Calu3 (cell line): ENCODE results near the gene LENG1. TPM values are rescaled to one million over a fixed set of nuclear protein-coding genes. Genes with fewer than 3 reads are reported as not detected.
"Not testable (repeated sequence)": the region's sequence is repeated elsewhere in the genome, so short reads cannot be mapped to it uniquely, and the experiment has no call there.

Experiments used
- BruUV-seq: library from RNA; stranded (reverse); fragments of 400-500 nt; replicated peaks from 2 replicates; lab custom pipeline; 2021; lab: Mats Ljungman, UMichigan
- CTCF ChIA-PET: fragments of 300-600 bp; sonication (Branson Sonifier 250); formaldehyde crosslinking; loops from one replicate; lab custom pipeline; 2022; ENCODE audit warnings: antibody characterized with exemption; lab: Charles Lee
- DNase-seq: peaks from one replicate; pipeline ENCODE4 v3.0.0; 2022
- H3K27ac Mint-ChIP-seq: one replicate; pipeline ENCODE4 v1.8.0; 2022; ENCODE audit warnings: mixed read lengths; ENCODE audit not compliant: unreplicated experiment
- H3K27me3 Mint-ChIP-seq: one replicate; pipeline ENCODE4 v1.8.0; 2022; ENCODE audit warnings: mixed read lengths; ENCODE audit not compliant: unreplicated experiment
- H3K36me3 Mint-ChIP-seq: one replicate; pipeline ENCODE4 v1.8.0; 2022; ENCODE audit warnings: mild to moderate bottlenecking, moderate library complexity, mixed read lengths; ENCODE audit not compliant: insufficient read depth, unreplicated experiment
- H3K4me1 Mint-ChIP-seq: one replicate; pipeline ENCODE4 v1.8.0; 2022; ENCODE audit warnings: mild to moderate bottlenecking, low read depth, mixed read lengths; ENCODE audit not compliant: unreplicated experiment
- H3K4me3 Mint-ChIP-seq: one replicate; pipeline ENCODE4 v1.8.0; 2022; ENCODE audit warnings: mild to moderate bottlenecking, low read depth, moderate library complexity, mixed read lengths; ENCODE audit not compliant: unreplicated experiment
- H3K9me3 Mint-ChIP-seq: one replicate; pipeline ENCODE4 v1.8.0; 2022; ENCODE audit warnings: low read depth, mixed read lengths; ENCODE audit not compliant: unreplicated experiment
- intact Hi-C: fragments of 100-400 bp; cut with micrococcal nuclease; formaldehyde crosslinking; loops from one replicate; pipeline ENCODE4 v1.10.0; 2022; ENCODE audit not compliant: unreplicated experiment
- total RNA-seq: library from RNA; stranded (reverse); gene quantifications from 2 replicates; pipeline ENCODE4 v1.2.3, GENCODE V29; 2022
- TF ChIP-seq, protein P1 (sequence below): fragments of 200-600 bp; IDR thresholded peaks from one replicate; pipeline ENCODE4 v1.8.0; 2022; ENCODE audit warnings: antibody characterized with exemption; ENCODE audit not compliant: unreplicated experiment

Gene LENG1
- total RNA-seq, 1 experiment from 2014 or later, result 10.7 TPM

DNA sequence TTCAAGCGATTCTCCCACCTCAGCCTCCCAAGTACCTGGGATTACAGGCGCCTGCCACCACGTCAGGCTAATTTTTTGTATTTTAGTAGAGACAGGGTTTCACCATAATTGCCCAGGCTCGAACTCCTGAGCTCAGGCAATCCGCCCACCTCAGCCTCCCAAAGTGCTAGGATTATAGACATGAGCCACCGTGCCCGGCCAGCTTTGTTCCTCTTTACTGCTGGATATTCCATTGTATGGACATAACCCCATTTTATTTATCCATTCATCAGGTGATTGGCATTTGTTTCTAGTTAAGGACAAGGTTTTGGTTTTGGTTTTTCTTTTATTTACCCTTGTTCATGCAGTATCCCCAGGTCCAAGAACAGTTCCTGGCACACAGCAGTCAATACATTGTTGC lies 37.0 kb upstream of the LENG1 start:
- BruUV-seq, result no TSS peak
- no peaks in the 10 kb centered on the region for H3K27me3 Mint-ChIP-seq
- CTCF ChIA-PET, result no interaction called here

DNA sequence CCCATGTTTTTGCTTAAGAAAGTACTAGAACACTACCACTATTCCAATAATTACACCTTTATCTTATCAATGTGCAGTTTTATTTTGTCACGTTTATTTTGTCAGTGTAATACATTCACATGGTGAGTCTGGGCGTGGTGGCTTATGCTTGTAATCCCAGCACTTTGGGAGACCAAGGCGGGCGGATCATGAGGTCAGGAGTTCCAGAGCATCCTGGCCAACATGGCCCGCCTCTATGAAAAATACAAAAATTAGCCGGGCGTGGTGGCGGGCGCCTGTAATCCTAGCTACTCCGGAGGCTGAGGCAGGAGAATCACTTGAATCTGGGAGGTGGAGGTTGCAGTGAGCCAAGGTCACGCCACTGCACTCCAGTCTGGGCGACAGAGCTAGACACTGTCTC lies 34.9 kb upstream of the LENG1 start:
- H3K27ac Mint-ChIP-seq, CTCF ChIA-PET, H3K4me3 Mint-ChIP-seq, intact Hi-C loops, DNase-seq, H3K27me3 Mint-ChIP-seq, BruUV-seq, H3K9me3 Mint-ChIP-seq: not testable (repeated sequence)
- peaks cover 11% of the 10 kb centered on the region for H3K4me1 Mint-ChIP-seq
- peaks cover 72% of the 10 kb centered on the region for H3K36me3 Mint-ChIP-seq

More for the DNA sequence above, 37.0 kb upstream of the LENG1 start:
- Mint-ChIP-seq H3K36me3 (peaks cover 72% of the 10 kb centered on the region), H3K4me3 (no peak overlapping the region), H3K4me1 (peaks cover 11% of the 10 kb centered on the region), H3K9me3 (no peaks in the 10 kb centered on the region), H3K27ac (no peak overlapping the region)
- intact Hi-C loops, result no loop called here
- TF ChIP-seq, protein P1, sequence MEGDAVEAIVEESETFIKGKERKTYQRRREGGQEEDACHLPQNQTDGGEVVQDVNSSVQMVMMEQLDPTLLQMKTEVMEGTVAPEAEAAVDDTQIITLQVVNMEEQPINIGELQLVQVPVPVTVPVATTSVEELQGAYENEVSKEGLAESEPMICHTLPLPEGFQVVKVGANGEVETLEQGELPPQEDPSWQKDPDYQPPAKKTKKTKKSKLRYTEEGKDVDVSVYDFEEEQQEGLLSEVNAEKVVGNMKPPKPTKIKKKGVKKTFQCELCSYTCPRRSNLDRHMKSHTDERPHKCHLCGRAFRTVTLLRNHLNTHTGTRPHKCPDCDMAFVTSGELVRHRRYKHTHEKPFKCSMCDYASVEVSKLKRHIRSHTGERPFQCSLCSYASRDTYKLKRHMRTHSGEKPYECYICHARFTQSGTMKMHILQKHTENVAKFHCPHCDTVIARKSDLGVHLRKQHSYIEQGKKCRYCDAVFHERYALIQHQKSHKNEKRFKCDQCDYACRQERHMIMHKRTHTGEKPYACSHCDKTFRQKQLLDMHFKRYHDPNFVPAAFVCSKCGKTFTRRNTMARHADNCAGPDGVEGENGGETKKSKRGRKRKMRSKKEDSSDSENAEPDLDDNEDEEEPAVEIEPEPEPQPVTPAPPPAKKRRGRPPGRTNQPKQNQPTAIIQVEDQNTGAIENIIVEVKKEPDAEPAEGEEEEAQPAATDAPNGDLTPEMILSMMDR, result no peak
- no peak for DNase-seq

DNA sequence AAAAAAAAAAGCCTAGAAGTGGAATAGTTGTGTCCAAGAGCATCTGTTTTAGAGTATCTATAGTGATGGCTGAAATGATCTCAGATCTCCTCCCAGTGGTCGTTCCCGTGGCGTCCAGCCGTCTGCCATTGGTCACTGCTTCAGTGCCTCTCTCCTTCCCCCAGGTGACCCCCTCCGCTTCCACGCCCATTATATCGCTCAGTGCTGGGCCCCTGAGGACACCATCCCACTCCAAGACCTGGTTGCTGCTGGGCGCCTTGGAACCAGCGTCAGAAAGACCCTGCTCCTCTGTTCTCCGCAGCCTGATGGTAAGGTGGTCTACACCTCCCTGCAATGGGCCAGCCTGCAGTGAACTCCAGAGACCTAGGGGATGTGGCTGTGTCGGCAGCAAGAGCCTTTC lies 33.5 kb upstream of the LENG1 start:
- Mint-ChIP-seq H3K4me1 (peaks cover 12% of the 10 kb centered on the region), H3K27ac (no peak overlapping the region), H3K9me3 (no peaks in the 10 kb centered on the region), H3K4me3 (peak overlapping the region; percentile 13), H3K36me3 (peaks cover 80% of the 10 kb centered on the region), H3K27me3 (no peaks in the 10 kb centered on the region)
- TF ChIP-seq, protein P1, result no peak
- CTCF ChIA-PET, result no interaction called here
- no peak for DNase-seq
- intact Hi-C loops, result no loop called here
- BruUV-seq, result no TSS peak

DNA sequence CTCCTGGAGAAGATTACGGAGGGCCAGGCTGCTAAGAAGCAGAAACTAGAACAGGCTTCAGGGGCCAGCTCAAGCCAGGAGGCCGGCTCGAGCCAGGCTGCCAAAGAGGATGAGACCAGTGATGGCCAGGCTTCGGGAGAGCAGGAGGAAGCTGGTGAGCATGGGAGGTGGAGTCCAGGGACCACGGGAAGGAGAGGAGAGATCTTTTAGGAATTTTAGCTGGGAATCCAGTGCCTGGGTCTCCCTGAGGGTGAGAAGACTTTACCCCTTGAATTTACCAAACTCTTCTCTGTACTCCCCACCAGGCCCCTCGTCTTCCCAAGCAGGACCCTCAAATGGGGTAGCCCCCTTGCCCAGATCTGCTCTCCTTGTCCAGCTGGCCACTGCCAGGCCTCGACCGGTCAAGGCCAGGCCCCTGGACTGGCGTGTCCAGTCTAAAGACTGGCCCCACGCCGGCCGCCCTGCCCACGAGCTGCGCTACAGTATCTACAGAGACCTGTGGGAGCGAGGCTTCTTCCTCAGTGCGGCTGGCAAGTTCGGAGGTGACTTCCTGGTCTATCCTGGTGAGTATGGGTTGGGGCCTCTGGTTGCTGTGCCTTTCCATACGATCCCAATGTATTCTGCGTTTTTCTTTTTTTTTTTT lies 32.4 kb upstream of the LENG1 start:
- H3K4me3 Mint-ChIP-seq, result peak overlapping the region; percentile 82
- CTCF ChIA-PET, result interaction anchor here (0.6 to 1.8 kb wide), 5 partner anchors 13 to 399 kb away, joined by 3 to 8 read pairs (median 4); partner anchors contain the start of gene TMC4
- no TSS peak for BruUV-seq
- intact Hi-C loops, result loop anchor here (1.0 kb wide), 1 partner anchor 8 kb away; the partner anchor contains the start of gene RPS9
- TF ChIP-seq, protein P1, result no peak
- peaks cover 23% of the 10 kb centered on the region for H3K4me1 Mint-ChIP-seq
- H3K36me3 Mint-ChIP-seq, result peaks cover 86% of the 10 kb centered on the region
- DNase-seq, result no peak
- no peaks in the 10 kb centered on the region for H3K27me3 Mint-ChIP-seq
- no peaks in the 10 kb centered on the region for H3K9me3 Mint-ChIP-seq
- peak overlapping the region; percentile 93 for H3K27ac Mint-ChIP-seq
